GM12892 (cell line): Measurements from ENCODE around the gene KRT71.

ENCODE experiments used
- POLR2A ChIP-seq: IDR thresholded peaks from 2 replicates; pipeline ENCODE4 v1.6.1; 2011; ENCODE audit warnings: low read depth, low read length, control low read depth
- POLR2AphosphoS5 ChIP-seq: IDR thresholded peaks from 2 replicates; pipeline ENCODE4 v1.6.1; 2011; ENCODE audit warnings: low read depth, low read length, control low read depth

- TF ChIP-seq POLR2A (no peak), POLR2AphosphoS5 (no peak)
Observed at GRCh38 chr12:52498946-52499345, 54.0 kb downstream of the KRT71 start.
